ENCODE measurements around the gene PIK3IP1. TPM values are rescaled to one million over a fixed set of nuclear protein-coding genes. Genes with fewer than 3 reads are reported as not detected.

PIK3IP1 gene
- total and polyA plus RNA-seq, 2 donors (not counting 3 experiments of a cell fraction or from before 2014, with no cell fraction given) = 7.7 to 13.2 TPM

- intact Hi-C loops (cut with micrococcal nuclease) = no loop called here
- POLR2A ChIA-PET = no interaction called here
- dilution Hi-C loops (cut with MboI; ENCODE audit: extremely low pct_ligation_motif_present, low sequenced_read_pairs) = no loop called here
- no peak for TF ChIP-seq JUN (IDR thresholded peaks at IDR 0.05; ENCODE audit: borderline replicate concordance, insufficient read depth, insufficient read length, low read depth)
- no peak for TF ChIP-seq GATA2 (IDR thresholded peaks at IDR 0.05; ENCODE audit: insufficient read depth, insufficient read length, low read depth, low read length)
- no peak for TF ChIP-seq FOS (IDR thresholded peaks at IDR 0.05; ENCODE audit: borderline replicate concordance, insufficient read depth, low read length)
- TF ChIP-seq EZH2 (IDR thresholded peaks at IDR 0.05; ENCODE audit: borderline replicate concordance, low read depth, low read length, severe bottlenecking) = no peak
- no peak overlapping the region for H2AFZ ChIP-seq (ENCODE audit: low read depth, low read length)
- DNase-seq (ENCODE audit: low read depth, low spot score) (no peak), FAIRE-seq (no peak)
- H3K36me3 ChIP-seq (ENCODE audit: control insufficient read depth in 2 of 2, extremely low read depth in 1 of 2, insufficient read depth in 2 of 2, low read length in 2 of 2) = peaks cover 4 to 11% of the 10 kb centered on the region in 2 experiments
- no peak overlapping the region for H3K4me2 ChIP-seq (ENCODE audit: insufficient read depth, low read length)
- no peaks in the 10 kb centered on the region for H3K9me1 ChIP-seq (replicated peaks; ENCODE audit: control insufficient read depth, extremely low read depth, insufficient read depth, low read length)
- no peaks in the 10 kb centered on the region for H4K20me1 ChIP-seq (replicated peaks; ENCODE audit: control insufficient read depth, extremely low read depth, insufficient read depth, low read length)
- BruUV-seq (replicated peaks) = no TSS peak
- H3K4me3 ChIP-seq (replicated peaks in 1 of 3; ENCODE audit: insufficient read depth in 1 of 3, low read depth in 1 of 3, low read length in 3 of 3) = no peak overlapping the region
- CTCF ChIA-PET = interaction anchor here (2.4 kb wide), 1 partner anchor 28 kb away, joined by 8 read pairs; no protein-coding TSS in a partner anchor
- H3K79me2 ChIP-seq (ENCODE audit: control insufficient read depth, insufficient read depth, low read length) = peaks cover 19% of the 10 kb centered on the region
- H3K9ac ChIP-seq (replicated peaks; ENCODE audit: extremely low read depth, insufficient read depth, low read length) = no peak overlapping the region
- H3K27me3 ChIP-seq (ENCODE audit: control insufficient read depth in 2 of 2, insufficient read depth in 2 of 2, low read length in 2 of 2) = no peaks in the 10 kb centered on the region
- H3K27ac ChIP-seq (ENCODE audit: insufficient read depth, low read depth, low read length) = no peak overlapping the region
- H3K9me3 ChIP-seq (replicated peaks; ENCODE audit: control insufficient read depth, insufficient read depth, low read length) = no peaks in the 10 kb centered on the region
- peaks cover 27% of the 10 kb centered on the region for H3K4me1 ChIP-seq (ENCODE audit: control insufficient read depth, extremely low read depth, insufficient read depth, low read length)
These were observed 49.2 kb upstream of the PIK3IP1 start for GRCh38 chr22:31341386-31342088.

- no peak overlapping the region for H2AFZ ChIP-seq (ENCODE audit: low read depth, low read length)
These were observed 48.5 kb upstream of the PIK3IP1 start for GRCh38 chr22:31340765-31341247.

More at GRCh38 chr22:31340765-31341247, 48.5 kb upstream of the PIK3IP1 start:
- intact Hi-C loops (cut with micrococcal nuclease) = no loop called here
- dilution Hi-C loops (cut with MboI; ENCODE audit: extremely low pct_ligation_motif_present, low sequenced_read_pairs) = no loop called here
- Histone ChIP-seq H3K4me1 (ENCODE audit: control insufficient read depth, extremely low read depth, insufficient read depth, low read length) (peaks cover 27% of the 10 kb centered on the region), H3K79me2 (ENCODE audit: control insufficient read depth, insufficient read depth, low read length) (peaks cover 19% of the 10 kb centered on the region), H3K4me2 (ENCODE audit: insufficient read depth, low read length) (no peak overlapping the region), H4K20me1 (replicated peaks; ENCODE audit: control insufficient read depth, extremely low read depth, insufficient read depth, low read length) (no peaks in the 10 kb centered on the region), H3K4me3 (replicated peaks in 1 of 3; ENCODE audit: insufficient read depth in 1 of 3, low read depth in 1 of 3, low read length in 3 of 3) (no peak overlapping the region), H3K36me3 (ENCODE audit: control insufficient read depth in 2 of 2, extremely low read depth in 1 of 2, insufficient read depth in 2 of 2, low read length in 2 of 2) (peaks cover 4 to 11% of the 10 kb centered on the region in 2 experiments), H3K27me3 (ENCODE audit: control insufficient read depth in 2 of 2, insufficient read depth in 2 of 2, low read length in 2 of 2) (no peaks in the 10 kb centered on the region), H3K27ac (ENCODE audit: insufficient read depth, low read depth, low read length) (no peak overlapping the region), H3K9me3 (replicated peaks; ENCODE audit: control insufficient read depth, insufficient read depth, low read length) (no peaks in the 10 kb centered on the region), H3K9ac (replicated peaks; ENCODE audit: extremely low read depth, insufficient read depth, low read length) (no peak overlapping the region), H3K9me1 (replicated peaks; ENCODE audit: control insufficient read depth, extremely low read depth, insufficient read depth, low read length) (no peaks in the 10 kb centered on the region)
- FAIRE-seq (no peak), DNase-seq (ENCODE audit: low read depth, low spot score) (no peak)
- ChIA-PET CTCF (interaction anchor here (0.5 to 2.4 kb wide), 2 partner anchors 27 to 487 kb away, joined by 3 to 8 read pairs; no protein-coding TSS in a partner anchor), POLR2A (no interaction called here)
- no peak for TF ChIP-seq MYC (IDR thresholded peaks at IDR 0.05; ENCODE audit: low read depth, low read length)
- no peak for TF ChIP-seq EZH2 (IDR thresholded peaks at IDR 0.05; ENCODE audit: borderline replicate concordance, low read depth, low read length, severe bottlenecking)
- TF ChIP-seq GATA2 (IDR thresholded peaks at IDR 0.05; ENCODE audit: insufficient read depth, insufficient read length, low read depth, low read length) = no peak
- TF ChIP-seq JUN (IDR thresholded peaks at IDR 0.05; ENCODE audit: borderline replicate concordance, insufficient read depth, insufficient read length, low read depth) = no peak
- TF ChIP-seq POLR2A (IDR thresholded peaks at IDR 0.05; ENCODE audit: low read depth, low read length) = no peak
- no peak for TF ChIP-seq CTCF (IDR thresholded peaks at IDR 0.05; ENCODE audit: extremely low read depth in 1 of 2, insufficient read depth in 1 of 2, low read depth in 1 of 2, low read length in 2 of 2)
- TF ChIP-seq POLR2AphosphoS5 (IDR thresholded peaks at IDR 0.05; ENCODE audit: insufficient read depth, low read depth, low read length) = no peak
- no peak for TF ChIP-seq MAX (IDR thresholded peaks at IDR 0.05; ENCODE audit: insufficient read depth, insufficient read length)
- no peak for TF ChIP-seq FOS (IDR thresholded peaks at IDR 0.05; ENCODE audit: borderline replicate concordance, insufficient read depth, low read length)
- BruUV-seq (replicated peaks) = no TSS peak
